Measurements from ENCODE around the gene CHKB. TPM values are rescaled to one million over a fixed set of nuclear protein-coding genes. Genes with fewer than 3 reads are reported as not detected.

CHKB gene
- total and polyA plus RNA-seq, 7 donors = 11.5 to 25.2 (median 13.6) TPM

DNA sequence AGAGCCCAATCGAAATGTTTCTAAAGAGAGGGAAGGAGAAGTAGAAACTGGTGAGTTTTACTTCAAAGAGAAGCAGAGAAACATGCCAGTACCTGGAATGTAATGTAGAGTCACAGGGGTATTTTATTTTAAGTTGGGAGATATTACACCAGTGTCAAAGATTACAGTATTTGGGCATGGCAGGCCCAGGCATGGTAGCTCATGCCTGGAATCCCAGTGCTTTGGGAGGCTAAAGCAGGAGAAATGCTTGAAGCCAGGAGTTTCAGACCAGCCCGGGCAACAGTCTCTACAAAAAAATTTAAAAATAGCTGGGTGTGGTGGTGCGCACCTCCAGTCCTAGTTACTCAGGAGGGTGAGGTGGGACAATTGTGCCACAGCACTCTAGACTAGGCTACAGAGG is 22.6 kb downstream of the CHKB start:
- H3K9me3 ChIP-seq = no peaks in the 10 kb centered on the region
- H3K36me3 ChIP-seq (ENCODE audit: insufficient read depth in 1 of 2, low read depth in 1 of 2) = no peaks in the 10 kb centered on the region
- ATAC-seq (no peak), DNase-seq (no peak)
- no peak overlapping the region for H3K4me3 ChIP-seq
- no peaks in the 10 kb centered on the region for H3K27me3 ChIP-seq (ENCODE audit: insufficient read depth in 3 of 3, low read length in 2 of 3)
- 85 to 89% (median 89%) methylated on average over 3 of the region's 3 CpGs for WGBS, 3 donors
- TF ChIP-seq, protein P1, sequence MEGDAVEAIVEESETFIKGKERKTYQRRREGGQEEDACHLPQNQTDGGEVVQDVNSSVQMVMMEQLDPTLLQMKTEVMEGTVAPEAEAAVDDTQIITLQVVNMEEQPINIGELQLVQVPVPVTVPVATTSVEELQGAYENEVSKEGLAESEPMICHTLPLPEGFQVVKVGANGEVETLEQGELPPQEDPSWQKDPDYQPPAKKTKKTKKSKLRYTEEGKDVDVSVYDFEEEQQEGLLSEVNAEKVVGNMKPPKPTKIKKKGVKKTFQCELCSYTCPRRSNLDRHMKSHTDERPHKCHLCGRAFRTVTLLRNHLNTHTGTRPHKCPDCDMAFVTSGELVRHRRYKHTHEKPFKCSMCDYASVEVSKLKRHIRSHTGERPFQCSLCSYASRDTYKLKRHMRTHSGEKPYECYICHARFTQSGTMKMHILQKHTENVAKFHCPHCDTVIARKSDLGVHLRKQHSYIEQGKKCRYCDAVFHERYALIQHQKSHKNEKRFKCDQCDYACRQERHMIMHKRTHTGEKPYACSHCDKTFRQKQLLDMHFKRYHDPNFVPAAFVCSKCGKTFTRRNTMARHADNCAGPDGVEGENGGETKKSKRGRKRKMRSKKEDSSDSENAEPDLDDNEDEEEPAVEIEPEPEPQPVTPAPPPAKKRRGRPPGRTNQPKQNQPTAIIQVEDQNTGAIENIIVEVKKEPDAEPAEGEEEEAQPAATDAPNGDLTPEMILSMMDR (IDR thresholded peaks at IDR 0.05) = no peak
- no peak overlapping the region for H3K27ac ChIP-seq
- intact Hi-C loops (cut with DNase I) = loop anchor here in 1 of 2 donors (5.0 kb wide), 1 partner anchor 33 kb away; the partner anchor contains the start of gene SCO2
- H3K4me1 ChIP-seq = peaks cover 5% of the 10 kb centered on the region

GRCh38 chr22:50556703-50557102 is 25.9 kb downstream of the CHKB start:
- WGBS, 3 donors = 76 to 83% (median 79%) methylated on average over 5 of the region's 5 CpGs
- ATAC-seq (no peak), DNase-seq (no peak)
- H3K4me3 ChIP-seq = no peak overlapping the region
- H3K36me3 ChIP-seq (ENCODE audit: insufficient read depth in 1 of 2, low read depth in 1 of 2) = no peaks in the 10 kb centered on the region
- H3K27ac ChIP-seq = no peak overlapping the region
- no peaks in the 10 kb centered on the region for H3K9me3 ChIP-seq
- intact Hi-C loops (cut with DNase I) = no loop called here
- TF ChIP-seq, protein P1 (IDR thresholded peaks at IDR 0.05) = no peak
- peaks cover 0 to 10% (median 0%) of the 10 kb centered on the region in 3 donors for H3K27me3 ChIP-seq (ENCODE audit: insufficient read depth in 3 of 3, low read length in 2 of 3)
- no peaks in the 10 kb centered on the region for H3K4me1 ChIP-seq

- 71 to 86% (median 74%) methylated on average over 8 of the region's 8 CpGs for WGBS, 3 donors
- TF ChIP-seq, protein P1 (IDR thresholded peaks at IDR 0.05) = no peak
Observed at GRCh38 chr22:50553310-50553709, 29.3 kb downstream of the CHKB start.

GRCh38 chr22:50551160-50551752 is 31.4 kb downstream of the CHKB start:
- 87 to 92% (median 88%) methylated on average over 11 of the region's 11 CpGs for WGBS, 3 donors
- no peak overlapping the region for H3K4me3 ChIP-seq
- peak in 1 of 2 donors; percentile 11 for DNase-seq
- H3K4me1 ChIP-seq = no peaks in the 10 kb centered on the region
- no peak for ATAC-seq
- H3K36me3 ChIP-seq (ENCODE audit: insufficient read depth in 1 of 2, low read depth in 1 of 2) = no peaks in the 10 kb centered on the region
- no peaks in the 10 kb centered on the region for H3K9me3 ChIP-seq
- H3K27ac ChIP-seq = no peak overlapping the region
- intact Hi-C loops (cut with DNase I) = no loop called here
- TF ChIP-seq, protein P1 (IDR thresholded peaks at IDR 0.05) = no peak
- H3K27me3 ChIP-seq (ENCODE audit: insufficient read depth in 3 of 3, low read length in 2 of 3) = peaks cover 0 to 46% (median 25%) of the 10 kb centered on the region in 3 donors

More at GRCh38 chr22:50553310-50553709, 29.3 kb downstream of the CHKB start:
- Histone ChIP-seq H3K36me3 (ENCODE audit: insufficient read depth in 1 of 2, low read depth in 1 of 2) (no peaks in the 10 kb centered on the region), H3K4me3 (no peak overlapping the region), H3K9me3 (no peaks in the 10 kb centered on the region), H3K27ac (no peak overlapping the region), H3K4me1 (no peaks in the 10 kb centered on the region), H3K27me3 (ENCODE audit: insufficient read depth in 3 of 3, low read length in 2 of 3) (peaks cover 0 to 30% (median 11%) of the 10 kb centered on the region in 3 donors)
- intact Hi-C loops (cut with DNase I) = no loop called here
- no peak for DNase-seq
- ATAC-seq = no peak

- Histone ChIP-seq H3K4me1 (no peaks in the 10 kb centered on the region), H3K27ac (no peak overlapping the region), H3K27me3 (ENCODE audit: insufficient read depth in 3 of 3, low read length in 2 of 3) (peaks cover 0 to 55% (median 32%) of the 10 kb centered on the region in 3 donors), H3K9me3 (no peaks in the 10 kb centered on the region), H3K36me3 (ENCODE audit: insufficient read depth in 1 of 2, low read depth in 1 of 2) (no peaks in the 10 kb centered on the region), H3K4me3 (no peak overlapping the region)
- intact Hi-C loops (cut with DNase I) = no loop called here
- peak in 1 of 2 donors; percentile 30 for DNase-seq
- no peak for ATAC-seq
- WGBS, 3 donors = 87 to 92% (median 88%) methylated on average over 7 to 8 of the region's 8 CpGs
- TF ChIP-seq, protein P1 (IDR thresholded peaks at IDR 0.05) = no peak
Observed at GRCh38 chr22:50550395-50550794, 32.3 kb downstream of the CHKB start.
